Measurements from ENCODE around the gene MTARC2. TPM values are rescaled to one million over a fixed set of nuclear protein-coding genes. Genes with fewer than 3 reads are reported as not detected.

Gene MTARC2
- total RNA-seq, 6 experiments from 2014 or later: 41.8 to 140 (median 86.6) TPM

GRCh38 chr1:220833436-220833835 is 85.3 kb downstream of the MTARC2 start:
- no peak for ATAC-seq
- no peaks in the 10 kb centered on the region for H3K9me3 ChIP-seq
- 93% methylated on average over 2 of the region's 2 CpGs for whole genome bisulfite sequencing (ENCODE audit: insufficient coverage, low coverage, low lambda C conversion rate, missing lambda C conversion rate)
- H3K4me1 ChIP-seq: peaks cover 0 to 12% (median 4%) of the 10 kb centered on the region in 4 donors
- H3K27ac ChIP-seq: no peak overlapping the region
- intact Hi-C loops (cut with DNase I): no loop called here
- no peak overlapping the region for H3K4me3 ChIP-seq
- no peaks in the 10 kb centered on the region for H3K36me3 ChIP-seq
- H3K27me3 ChIP-seq: no peaks in the 10 kb centered on the region
- DNase-seq: no peak
- TF ChIP-seq, protein P1, sequence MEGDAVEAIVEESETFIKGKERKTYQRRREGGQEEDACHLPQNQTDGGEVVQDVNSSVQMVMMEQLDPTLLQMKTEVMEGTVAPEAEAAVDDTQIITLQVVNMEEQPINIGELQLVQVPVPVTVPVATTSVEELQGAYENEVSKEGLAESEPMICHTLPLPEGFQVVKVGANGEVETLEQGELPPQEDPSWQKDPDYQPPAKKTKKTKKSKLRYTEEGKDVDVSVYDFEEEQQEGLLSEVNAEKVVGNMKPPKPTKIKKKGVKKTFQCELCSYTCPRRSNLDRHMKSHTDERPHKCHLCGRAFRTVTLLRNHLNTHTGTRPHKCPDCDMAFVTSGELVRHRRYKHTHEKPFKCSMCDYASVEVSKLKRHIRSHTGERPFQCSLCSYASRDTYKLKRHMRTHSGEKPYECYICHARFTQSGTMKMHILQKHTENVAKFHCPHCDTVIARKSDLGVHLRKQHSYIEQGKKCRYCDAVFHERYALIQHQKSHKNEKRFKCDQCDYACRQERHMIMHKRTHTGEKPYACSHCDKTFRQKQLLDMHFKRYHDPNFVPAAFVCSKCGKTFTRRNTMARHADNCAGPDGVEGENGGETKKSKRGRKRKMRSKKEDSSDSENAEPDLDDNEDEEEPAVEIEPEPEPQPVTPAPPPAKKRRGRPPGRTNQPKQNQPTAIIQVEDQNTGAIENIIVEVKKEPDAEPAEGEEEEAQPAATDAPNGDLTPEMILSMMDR (IDR thresholded peaks at IDR 0.05): no peak
- no peak for TF ChIP-seq POLR2A (IDR thresholded peaks at IDR 0.05)

Other genes starting within 250 kb of the MTARC2 start
- under 1 TPM; 0.06 to 0.53 (median 0.24) TPM for gene MARK1, start 220.2 kb upstream of the MTARC2 start, total RNA-seq
- 10 to 100 TPM; 45.2 to 65.9 (median 50.8) TPM for gene C1orf115, start 58.0 kb upstream of the MTARC2 start, total RNA-seq
- 10 to 100 TPM; 14.5 to 83.6 (median 35.2) TPM for gene MTARC1, start 38.6 kb downstream of the MTARC2 start, total RNA-seq
- gene HLX, start 131.1 kb downstream of the MTARC2 start, total RNA-seq: 10 to 100 TPM in 2 of 6 experiments, 1 to 10 TPM in 4; 5.5 to 10.8 (median 6.7) TPM

Data from right lobe of liver (tissue), 6 donors.